Glutamatergic neuron (in vitro differentiated cells): Measurements from ENCODE around the gene RANBP10. TPM values are rescaled to one million over a fixed set of nuclear protein-coding genes. Genes with fewer than 3 reads are reported as not detected.

Source experiments
- DNase-seq: peaks from one replicate; pipeline ENCODE4 v3.0.0; 2022
- H3K27ac Mint-ChIP-seq: one replicate; pipeline ENCODE4 v1.8.0; 2020; ENCODE audit warnings: mild to moderate bottlenecking, mixed read lengths, inconsistent platforms; ENCODE audit not compliant: unreplicated experiment
- H3K27me3 Mint-ChIP-seq: one replicate; pipeline ENCODE4 v1.8.0; 2020; ENCODE audit warnings: mild to moderate bottlenecking, moderate library complexity, mixed read lengths, inconsistent platforms; ENCODE audit not compliant: unreplicated experiment
- H3K36me3 Mint-ChIP-seq: one replicate; pipeline ENCODE4 v1.8.0; 2020; ENCODE audit warnings: mild to moderate bottlenecking, mixed read lengths, inconsistent platforms; ENCODE audit not compliant: unreplicated experiment
- H3K4me1 Mint-ChIP-seq: one replicate; pipeline ENCODE4 v1.8.0; 2020; ENCODE audit warnings: mild to moderate bottlenecking, low read depth, mixed read lengths, inconsistent platforms; ENCODE audit not compliant: unreplicated experiment
- H3K4me3 Mint-ChIP-seq: one replicate; pipeline ENCODE4 v1.8.0; 2020; ENCODE audit warnings: mild to moderate bottlenecking, mixed read lengths, inconsistent platforms; ENCODE audit not compliant: unreplicated experiment
- H3K9me3 Mint-ChIP-seq: one replicate; pipeline ENCODE4 v1.8.0; 2020; ENCODE audit warnings: mild to moderate bottlenecking, moderate library complexity, mixed read lengths, inconsistent platforms; ENCODE audit not compliant: unreplicated experiment
- total RNA-seq: library from RNA; stranded (reverse); fragmentation: NEBNext Ultra II Directional; extraction: Animal tissue kit (Norgen Biotek cat#: 25700); gene quantifications from one replicate; pipeline ENCODE4 v1.2.1, GENCODE V29; 2021; ENCODE audit not compliant: unreplicated experiment
- TF ChIP-seq, protein P1 (sequence below): fragments of 200-600 bp; sonication (generic); IDR thresholded peaks from one replicate; pipeline ENCODE4 v1.5.0; 2021; ENCODE audit not compliant: partially characterized antibody, unreplicated experiment

RANBP10 gene
- total RNA-seq, 1 donor from 2014 or later = 32.0 TPM

- Mint-ChIP-seq H3K4me1 (peaks cover 29% of the 10 kb centered on the region), H3K27ac (peak overlapping the region; percentile 62), H3K9me3 (peaks cover 2% of the 10 kb centered on the region), H3K36me3 (peaks cover 8% of the 10 kb centered on the region), H3K4me3 (peak overlapping the region; percentile 42), H3K27me3 (peaks cover 6% of the 10 kb centered on the region)
- TF ChIP-seq, protein P1, sequence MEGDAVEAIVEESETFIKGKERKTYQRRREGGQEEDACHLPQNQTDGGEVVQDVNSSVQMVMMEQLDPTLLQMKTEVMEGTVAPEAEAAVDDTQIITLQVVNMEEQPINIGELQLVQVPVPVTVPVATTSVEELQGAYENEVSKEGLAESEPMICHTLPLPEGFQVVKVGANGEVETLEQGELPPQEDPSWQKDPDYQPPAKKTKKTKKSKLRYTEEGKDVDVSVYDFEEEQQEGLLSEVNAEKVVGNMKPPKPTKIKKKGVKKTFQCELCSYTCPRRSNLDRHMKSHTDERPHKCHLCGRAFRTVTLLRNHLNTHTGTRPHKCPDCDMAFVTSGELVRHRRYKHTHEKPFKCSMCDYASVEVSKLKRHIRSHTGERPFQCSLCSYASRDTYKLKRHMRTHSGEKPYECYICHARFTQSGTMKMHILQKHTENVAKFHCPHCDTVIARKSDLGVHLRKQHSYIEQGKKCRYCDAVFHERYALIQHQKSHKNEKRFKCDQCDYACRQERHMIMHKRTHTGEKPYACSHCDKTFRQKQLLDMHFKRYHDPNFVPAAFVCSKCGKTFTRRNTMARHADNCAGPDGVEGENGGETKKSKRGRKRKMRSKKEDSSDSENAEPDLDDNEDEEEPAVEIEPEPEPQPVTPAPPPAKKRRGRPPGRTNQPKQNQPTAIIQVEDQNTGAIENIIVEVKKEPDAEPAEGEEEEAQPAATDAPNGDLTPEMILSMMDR = no peak
- DNase-seq = no peak
These were observed 26.9 kb downstream of the RANBP10 start for GRCh38 chr16:67779256-67780014.

- H3K36me3 Mint-ChIP-seq = peaks cover 11% of the 10 kb centered on the region
- H3K9me3 Mint-ChIP-seq = peaks cover 5% of the 10 kb centered on the region
- peaks cover 22% of the 10 kb centered on the region for H3K4me1 Mint-ChIP-seq
- no peak overlapping the region for H3K4me3 Mint-ChIP-seq
- no peak overlapping the region for H3K27ac Mint-ChIP-seq
- DNase-seq = no peak
- TF ChIP-seq, protein P1 = no peak
- H3K27me3 Mint-ChIP-seq = peaks cover 3% of the 10 kb centered on the region
These were observed 31.1 kb downstream of the RANBP10 start for GRCh38 chr16:67775273-67775672.

DNA sequence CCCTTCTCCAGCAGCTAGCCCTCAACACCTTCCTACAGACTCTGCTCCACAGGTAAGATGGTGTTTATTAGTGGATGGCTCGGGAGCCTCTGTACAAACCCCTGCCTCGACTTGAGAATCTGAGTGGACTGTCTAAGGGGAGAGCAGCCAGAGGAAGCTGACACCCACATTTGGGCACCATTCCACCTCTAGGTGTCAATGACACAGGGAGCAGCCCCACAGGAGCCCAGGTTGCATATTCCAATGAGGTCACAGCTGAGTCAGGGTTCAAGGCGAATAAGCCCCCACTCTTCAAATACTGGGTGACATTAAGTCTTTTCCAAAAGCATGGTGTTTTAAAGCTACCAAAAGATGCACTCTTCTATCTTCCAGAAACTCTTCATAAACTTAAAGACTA is 31.9 kb downstream of the RANBP10 start:
- Mint-ChIP-seq H3K4me3 (no peak overlapping the region), H3K36me3 (peaks cover 11% of the 10 kb centered on the region), H3K9me3 (peaks cover 5% of the 10 kb centered on the region), H3K27me3 (peaks cover 3% of the 10 kb centered on the region), H3K27ac (no peak overlapping the region), H3K4me1 (peaks cover 22% of the 10 kb centered on the region)
- TF ChIP-seq, protein P1 = no peak
- no peak for DNase-seq

- Mint-ChIP-seq H3K4me3 (no peak overlapping the region), H3K27me3 (peaks cover 3% of the 10 kb centered on the region), H3K27ac (peak overlapping the region; percentile 79), H3K4me1 (peaks cover 22% of the 10 kb centered on the region), H3K36me3 (peaks cover 11% of the 10 kb centered on the region), H3K9me3 (peaks cover 5% of the 10 kb centered on the region)
- TF ChIP-seq, protein P1 = no peak
- no peak for DNase-seq
These were observed 32.5 kb downstream of the RANBP10 start for GRCh38 chr16:67773569-67774456.
